Cardiac septum (tissue), 1 donor: ENCODE measurements around the gene ELAPOR2. TPM values are rescaled to one million over a fixed set of nuclear protein-coding genes. Genes with fewer than 3 reads are reported as not detected.
"Not testable (repeated sequence)": the region's sequence is repeated elsewhere in the genome, so short reads cannot be mapped to it uniquely, and the experiment has no call there.

Experiments used
- DNase-seq: peaks from one replicate; pipeline ENCODE4 v3.0.0-alpha.2; 2020; ENCODE audit warnings: low spot score
- intact Hi-C: fragments of 100-400 bp; cut with DNase I; formaldehyde crosslinking; loops from one replicate; pipeline ENCODE4 v1.14.0; 2022
- total RNA-seq: library from RNA; stranded (reverse); fragmentation: NEBNext Ultra II Directional; extraction: Animal tissue kit (Norgen Biotek cat#: 25700); gene quantifications from one replicate; pipeline ENCODE4 v1.2.1, GENCODE V29; 2021
- donor health status: DM: no; HTN: no; CAD: no.

The ELAPOR2 gene
- total RNA-seq, 1 donor from 2014 or later = 8.9 TPM

DNA sequence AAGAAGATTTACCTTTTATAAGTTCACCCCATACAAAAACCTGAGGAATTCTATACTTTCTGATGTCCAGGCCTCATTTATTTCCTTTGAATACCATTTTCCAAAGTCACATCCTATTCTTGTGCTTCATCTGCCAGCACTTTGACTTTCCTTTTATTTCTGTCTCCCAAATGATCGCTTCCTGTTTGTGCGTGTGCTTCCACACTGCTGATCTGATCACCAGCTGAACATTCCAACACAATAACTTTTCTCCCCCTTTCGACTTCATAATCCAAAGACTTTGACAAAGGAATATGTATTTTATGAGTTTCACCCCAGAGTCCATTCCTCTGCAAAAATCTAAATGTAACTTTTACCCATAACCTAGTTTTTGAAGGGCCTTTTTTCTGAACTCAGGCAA is 3.1 kb downstream of the ELAPOR2 start:
- intact Hi-C loops = loop anchor here (5.0 kb wide), 3 partner anchors 96 to 161 kb away; partner anchors contain the start of genes DMTF1 and TMEM243
- DNase-seq = no peak

DNA sequence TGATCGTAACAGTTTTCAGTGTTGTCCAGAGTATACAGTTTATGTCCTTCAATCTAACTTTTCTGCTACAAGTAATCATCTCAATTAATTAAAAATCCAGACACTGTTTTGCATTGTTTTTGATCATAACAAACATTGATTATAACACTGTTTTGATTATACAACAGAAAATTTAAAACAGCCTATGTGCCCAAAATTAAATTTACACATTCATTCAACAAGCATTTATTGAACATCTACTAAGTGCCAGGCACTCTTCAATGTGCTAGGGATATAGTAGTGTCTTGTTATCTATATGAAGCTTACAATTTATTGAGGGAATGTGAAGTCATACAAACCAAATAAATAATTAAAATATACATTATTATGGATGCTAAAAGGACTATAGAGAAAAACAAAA is 10.6 kb downstream of the ELAPOR2 start:
- intact Hi-C loops = no loop called here
- DNase-seq = no peak

DNA sequence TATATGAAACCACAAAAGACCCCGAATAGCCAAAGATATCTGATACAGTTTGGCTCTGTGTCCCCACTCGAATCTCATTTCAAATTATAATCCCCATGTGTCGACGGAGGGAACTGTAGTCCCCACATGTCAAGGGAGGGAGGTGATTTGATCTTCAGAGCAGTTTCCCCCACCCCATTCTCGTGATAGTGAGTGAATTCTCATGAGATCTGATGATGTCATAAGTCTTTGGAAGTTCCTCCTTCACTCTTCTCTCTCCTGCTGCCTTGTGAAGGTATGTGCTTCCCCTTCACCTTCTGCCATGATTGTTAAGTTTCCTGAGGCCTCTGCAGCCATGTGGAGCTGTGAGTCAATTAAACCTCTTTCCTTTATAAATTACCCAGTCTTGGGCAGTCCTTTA is 13.0 kb downstream of the ELAPOR2 start:
- intact Hi-C loops = no loop called here
- no peak for DNase-seq

DNA sequence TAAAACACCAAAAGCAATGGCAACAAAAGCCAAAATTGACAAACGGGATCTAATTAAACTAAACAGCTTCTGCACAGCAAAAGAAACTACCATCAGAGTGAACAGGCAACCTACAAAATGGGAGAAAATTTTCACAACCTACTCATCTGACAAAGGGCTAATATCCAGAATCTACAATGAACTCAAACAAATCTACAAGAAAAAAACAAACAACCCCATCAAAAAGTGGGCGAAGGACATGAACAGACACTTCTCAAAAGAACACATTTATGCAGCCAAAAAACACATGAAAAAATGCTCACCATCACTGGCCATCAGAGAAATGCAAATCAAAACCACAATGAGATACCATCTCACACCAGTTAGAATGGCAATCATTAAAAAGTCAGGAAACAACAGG is 14.7 kb downstream of the ELAPOR2 start:
- DNase-seq, intact Hi-C loops: not testable (repeated sequence)

DNA sequence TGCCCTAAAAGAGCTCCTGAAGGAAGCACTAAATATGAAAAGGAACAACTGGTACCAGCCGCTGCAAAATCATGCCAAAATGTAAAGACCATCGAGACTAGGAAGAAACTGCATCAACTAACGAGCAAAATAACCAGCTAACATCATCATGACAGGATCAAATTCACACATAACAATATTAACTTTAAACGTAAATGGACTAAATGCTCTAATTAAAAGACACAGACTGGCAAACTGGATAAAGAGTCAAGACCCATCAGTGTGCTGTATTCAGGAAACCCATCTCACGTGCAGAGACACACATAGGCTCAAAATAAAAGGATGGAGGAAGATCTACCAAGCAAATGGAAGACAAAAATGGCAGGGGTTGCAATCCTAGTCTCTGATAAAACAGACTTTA is 17.9 kb downstream of the ELAPOR2 start:
- intact Hi-C loops, DNase-seq: not testable (repeated sequence)

DNA sequence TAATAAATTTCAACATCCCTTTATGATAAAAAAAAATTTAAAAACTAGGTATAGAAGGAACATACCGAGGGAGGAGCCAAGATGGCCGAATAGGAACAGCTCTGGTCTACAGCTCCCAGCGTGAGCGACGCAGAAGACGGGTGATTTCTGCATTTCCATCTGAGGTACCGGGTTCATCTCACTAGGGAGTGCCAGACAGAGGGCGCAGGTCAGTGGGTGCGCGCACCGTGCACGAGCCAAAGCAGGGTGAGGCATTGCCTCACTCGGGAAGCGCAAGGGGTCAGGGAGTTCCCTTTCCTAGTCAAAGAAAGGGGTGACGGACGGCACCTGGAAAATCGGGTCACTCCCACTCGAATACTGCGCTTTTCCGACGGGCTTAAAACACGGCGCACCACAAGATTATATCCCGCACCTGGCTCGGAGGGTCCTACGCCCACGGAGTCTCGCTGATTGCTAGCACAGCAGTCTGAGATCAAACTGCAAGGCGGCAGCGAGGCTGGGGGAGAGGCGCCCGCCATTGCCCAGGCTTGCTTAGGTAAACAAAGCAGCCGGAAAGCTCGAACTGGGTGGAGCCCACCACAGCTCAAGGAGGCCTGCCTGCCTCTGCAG is 19.7 kb downstream of the ELAPOR2 start:
- intact Hi-C loops, DNase-seq: not testable (repeated sequence)

DNA sequence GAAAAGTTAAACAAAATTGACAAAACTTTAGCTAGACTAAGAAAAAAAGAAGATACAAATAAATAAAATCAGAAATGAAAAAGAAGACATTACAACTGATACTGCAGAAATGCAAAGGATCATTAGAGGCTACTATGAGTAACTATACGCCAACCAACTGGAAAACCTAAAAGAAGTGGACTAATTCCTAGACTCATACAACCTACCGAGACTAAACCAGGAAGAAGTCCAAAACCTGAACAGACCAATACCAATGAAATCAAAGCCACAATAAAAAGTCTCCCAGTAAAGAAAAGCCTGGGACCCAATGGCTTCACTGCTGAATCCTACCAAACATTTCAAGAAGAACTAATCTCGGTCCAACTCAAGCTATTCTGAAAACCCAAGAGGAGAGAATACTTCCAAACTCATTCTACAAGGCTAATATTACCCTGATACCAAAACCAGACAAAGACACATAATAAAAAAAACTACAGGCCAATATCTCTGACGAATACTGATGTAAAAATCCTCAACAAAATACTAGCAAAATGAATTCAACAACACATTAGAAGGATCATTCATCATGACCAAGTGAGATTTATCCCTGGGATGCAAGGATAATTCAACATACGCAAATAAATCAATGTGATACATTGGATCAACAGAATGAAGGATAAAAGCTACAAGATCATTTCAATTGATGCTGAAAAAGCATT is 20.3 kb downstream of the ELAPOR2 start:
- intact Hi-C loops = no loop called here
- no peak for DNase-seq

DNA sequence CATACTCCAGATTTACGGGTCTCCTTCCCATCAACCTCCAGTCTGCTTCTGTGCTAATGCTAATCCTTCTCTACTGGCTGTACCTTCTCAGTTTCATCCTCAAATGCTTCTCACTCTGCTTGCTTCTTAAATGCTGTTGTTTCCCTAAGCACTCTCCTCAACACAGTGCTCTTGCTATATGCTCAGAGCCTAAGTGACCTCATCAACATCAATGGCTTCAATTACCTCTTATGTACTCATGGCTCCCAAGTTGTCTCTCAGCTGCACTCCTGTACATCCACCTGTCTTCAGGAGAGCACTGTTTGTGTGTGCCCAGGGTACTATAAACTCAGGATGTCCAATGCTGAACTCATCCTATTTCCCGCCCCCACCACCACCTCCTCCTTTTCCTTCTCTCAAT is 22.5 kb downstream of the ELAPOR2 start:
- intact Hi-C loops = no loop called here
- DNase-seq = no peak

DNA sequence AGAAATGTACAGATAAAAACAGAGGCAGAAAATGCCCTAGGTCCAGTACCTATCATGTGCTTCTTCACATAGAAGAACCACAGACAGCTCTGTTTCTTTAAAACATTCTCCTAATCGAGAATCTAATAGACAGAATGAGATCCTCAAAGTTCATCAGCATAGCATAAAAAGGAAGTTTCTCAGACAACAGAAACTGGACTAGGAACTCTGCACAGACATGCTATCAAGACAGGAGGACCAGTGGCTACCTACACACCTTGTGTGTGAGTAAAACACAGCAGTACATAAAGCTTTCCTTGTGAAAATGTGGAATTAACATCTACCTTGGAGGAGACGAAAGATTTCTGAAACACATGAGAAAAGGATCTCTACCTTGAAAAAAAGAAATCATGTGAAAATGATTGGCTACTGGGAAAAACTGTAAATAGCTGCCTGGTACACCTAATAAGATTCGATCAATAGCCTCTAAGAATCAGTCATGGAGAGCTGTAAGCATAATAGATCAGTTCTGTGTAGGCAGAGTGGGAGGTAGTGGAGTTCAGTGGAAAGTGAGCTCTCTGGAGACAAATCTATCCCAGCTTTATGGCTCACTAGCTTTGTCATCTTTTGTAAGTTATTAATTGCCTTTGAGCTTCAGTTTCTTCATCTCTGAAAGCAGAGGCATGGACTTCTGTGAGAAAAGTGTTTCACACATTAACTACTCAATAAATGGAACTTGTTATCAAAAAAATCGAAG is 26.7 kb downstream of the ELAPOR2 start:
- intact Hi-C loops = no loop called here
- DNase-seq = no peak

DNA sequence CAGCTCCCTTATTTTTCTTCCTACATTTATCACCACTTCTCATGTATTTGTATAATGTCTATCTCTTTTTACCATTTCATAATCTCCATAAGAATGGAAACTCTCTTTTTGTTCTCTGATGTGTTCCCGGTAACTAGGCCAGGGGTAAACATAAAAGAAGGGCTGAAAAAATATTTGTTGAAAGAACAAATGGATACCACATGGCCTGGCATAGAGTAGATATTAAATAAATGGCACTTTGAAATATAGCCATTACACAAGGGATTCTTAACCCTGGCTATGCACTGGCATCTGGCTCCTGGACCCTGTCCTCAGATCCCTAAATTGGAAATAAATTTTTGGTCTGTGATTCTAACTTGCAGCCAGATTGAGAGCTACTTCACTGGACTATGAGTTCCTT is 30.4 kb downstream of the ELAPOR2 start:
- intact Hi-C loops = no loop called here
- DNase-seq = no peak

DNA sequence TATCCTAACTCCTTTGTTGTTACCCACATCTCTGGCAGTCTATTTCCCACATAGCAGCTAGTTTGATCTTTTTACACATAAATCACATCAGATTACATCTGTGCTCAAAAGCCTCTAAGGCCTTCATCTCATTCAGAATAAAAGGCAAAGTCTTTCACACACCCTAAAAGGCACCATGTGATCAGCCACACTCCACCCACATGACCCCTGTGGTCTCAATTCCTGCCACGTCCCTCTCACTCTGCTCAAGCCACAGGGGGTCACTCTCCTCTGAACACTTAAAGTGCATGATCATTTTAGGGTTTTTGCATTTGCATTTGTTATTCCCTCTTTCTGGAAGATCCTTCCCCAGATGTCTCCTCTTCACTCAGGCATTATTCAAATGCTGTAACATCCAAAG is 30.8 kb downstream of the ELAPOR2 start:
- intact Hi-C loops = no loop called here

DNA sequence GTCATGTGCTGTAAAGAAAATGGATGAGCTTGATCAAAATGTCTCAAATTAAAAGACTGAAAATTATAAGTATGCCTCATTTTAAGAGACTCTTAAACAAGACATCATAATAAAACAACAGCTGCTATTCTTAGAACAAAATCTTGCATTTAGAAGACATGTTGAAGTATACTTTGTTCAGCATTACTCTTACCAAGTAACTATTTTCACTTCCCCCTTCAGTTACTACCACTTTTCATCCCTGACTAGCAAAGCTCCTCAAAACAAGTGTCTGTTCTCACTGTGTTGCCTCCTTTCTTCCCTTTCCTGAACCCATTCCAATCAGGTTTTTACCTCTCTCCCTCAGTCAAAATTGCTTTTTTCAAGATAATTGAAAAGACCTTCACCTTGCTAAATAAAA is 31.6 kb downstream of the ELAPOR2 start:
- no peak for DNase-seq
- intact Hi-C loops = no loop called here

More for the DNA sequence above, 30.8 kb downstream of the ELAPOR2 start:
- no peak for DNase-seq

DNA sequence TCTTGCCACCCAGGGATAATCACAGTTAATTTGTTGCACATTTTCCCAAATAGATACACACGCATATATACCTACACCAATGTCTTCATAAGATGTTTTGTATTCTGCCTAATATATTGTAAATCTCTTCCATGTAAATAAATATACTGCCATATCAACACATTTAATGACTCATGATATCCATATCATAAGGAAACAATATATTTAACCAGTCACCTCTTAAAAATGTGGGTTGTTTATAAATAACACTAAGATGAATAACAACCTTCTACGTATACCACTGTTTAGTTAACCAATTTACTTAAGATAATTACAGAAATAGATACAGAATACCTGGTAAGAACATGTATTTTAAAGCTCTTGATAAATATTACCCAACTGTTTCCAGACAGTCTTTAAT is 38.2 kb downstream of the ELAPOR2 start:
- DNase-seq = no peak

DNA sequence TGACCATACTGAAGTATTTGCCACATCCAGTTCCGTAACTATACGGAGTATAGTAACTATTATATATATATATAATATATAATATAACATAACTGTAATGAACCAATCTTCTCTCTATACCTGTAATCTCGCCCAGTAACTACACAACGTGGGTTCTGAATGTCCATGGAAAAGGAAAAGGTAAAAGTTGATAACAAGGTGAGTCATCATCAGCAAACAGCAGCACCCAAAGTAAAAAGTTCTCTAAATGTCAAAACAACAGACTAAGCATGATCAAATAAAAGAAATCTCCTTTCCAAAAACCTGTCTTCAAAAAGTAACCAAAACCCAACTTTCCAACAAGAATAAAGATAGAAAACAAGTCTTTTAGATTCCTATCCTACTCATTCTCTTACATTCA is 42.8 kb downstream of the ELAPOR2 start:
- no peak for DNase-seq
- intact Hi-C loops = no loop called here

More for the DNA sequence above, 38.2 kb downstream of the ELAPOR2 start:
- intact Hi-C loops = no loop called here

DNA sequence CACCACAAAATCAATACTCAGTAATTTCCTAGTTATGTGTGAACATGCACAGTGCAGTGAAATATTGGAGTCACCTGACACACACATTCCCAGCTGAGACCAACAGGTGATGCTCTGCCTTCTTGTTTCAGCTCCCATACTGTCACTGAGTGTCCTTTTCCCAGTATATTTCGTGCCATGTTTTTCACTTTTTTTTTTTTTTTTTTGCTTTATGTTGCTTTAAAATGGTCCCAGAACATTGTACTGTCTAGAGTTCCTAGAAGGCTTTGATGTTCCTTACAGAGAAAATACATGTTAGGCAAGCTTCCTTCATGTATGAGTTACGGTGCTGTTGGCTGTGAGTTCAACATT is 45.6 kb downstream of the ELAPOR2 start:
- DNase-seq = no peak
- intact Hi-C loops = no loop called here

DNA sequence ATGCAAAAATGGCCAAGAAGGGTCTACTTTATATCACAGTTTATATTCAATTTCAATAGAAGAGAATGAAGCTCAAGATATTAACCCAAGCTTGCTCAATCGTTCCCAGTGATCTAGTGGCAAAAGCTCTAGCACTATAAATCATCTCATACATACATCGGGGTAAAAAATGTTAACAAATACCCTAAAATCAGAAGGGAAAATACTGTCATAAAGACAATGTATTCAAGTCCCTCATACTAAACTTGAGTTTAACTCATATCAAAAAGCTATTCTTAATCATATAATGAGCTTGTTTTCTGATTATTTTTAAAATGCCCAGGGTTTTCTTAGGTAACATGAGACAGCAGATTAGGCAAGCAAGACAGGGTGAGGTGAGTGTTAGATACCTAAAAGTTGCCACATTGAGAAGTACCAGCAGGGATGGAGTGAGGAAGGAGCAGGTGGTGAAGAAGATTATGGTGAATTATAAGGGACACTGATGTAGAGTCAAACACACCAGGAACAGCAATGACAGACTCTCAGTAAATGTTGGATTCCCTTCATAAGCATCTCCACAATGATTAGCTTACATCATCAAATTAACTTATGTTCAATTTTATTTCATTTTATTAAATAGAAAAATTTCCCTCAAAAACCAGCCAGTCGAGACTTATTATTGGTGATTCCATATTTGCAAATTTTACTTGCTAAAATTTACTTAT is 46.2 kb downstream of the ELAPOR2 start:
- intact Hi-C loops = no loop called here
- no peak for DNase-seq
